Dermis blood vessel endothelial cell (primary cell): Measurements from ENCODE around the gene DEF6. TPM values are rescaled to one million over a fixed set of nuclear protein-coding genes. Genes with fewer than 3 reads are reported as not detected.

ENCODE experiments used
- DNase-seq: peaks from one replicate; pipeline ENCODE4 v3.0.0; 2010
- total RNA-seq: library from RNA; depleted of rRNA; stranded (reverse); fragments of >200 nt; gene quantifications from 2 replicates; pipeline ENCODE4 v1.2.3, GENCODE V29; 2014

Gene DEF6
- 0.88 and 1.0 TPM in 2 replicates for total RNA-seq

- DNase-seq: peak; percentile 91
Observed at GRCh38 chr6:35297601-35298481, at the start of gene DEF6. Gene DEF6 (plus strand): TSS chr6:35297818. CDS start chr6:35297857, 39 bp downstream.

- no peak for DNase-seq
Observed at GRCh38 chr6:35248300-35248699, 49.3 kb upstream of the DEF6 start.

GRCh38 chr6:35248965-35249364, 48.7 kb upstream of the DEF6 start:
- no peak for DNase-seq

- no peak for DNase-seq
Observed at GRCh38 chr6:35251949-35252348, 45.7 kb upstream of the DEF6 start.

GRCh38 chr6:35253249-35253648, 44.4 kb upstream of the DEF6 start:
- no peak for DNase-seq

GRCh38 chr6:35258336-35258735, 39.3 kb upstream of the DEF6 start:
- no peak for DNase-seq

- DNase-seq: peak; percentile 69
Observed at GRCh38 chr6:35258858-35259193, 38.8 kb upstream of the DEF6 start.

GRCh38 chr6:35259194-35259947, 38.2 kb upstream of the DEF6 start, which contains the start of gene ZNF76:
Gene ZNF76 (plus strand): TSS chr6:35259735. CDS start chr6:35281152, 21,417 bp downstream.
- peak; percentile 96 for DNase-seq

GRCh38 chr6:35259948-35260590, 37.5 kb upstream of the DEF6 start:
- DNase-seq: peak; percentile 60

- DNase-seq: no peak
Observed at GRCh38 chr6:35260591-35261570, 36.7 kb upstream of the DEF6 start.

- DNase-seq: no peak
Observed at GRCh38 chr6:35262596-35262995, 35.0 kb upstream of the DEF6 start.

- DNase-seq: no peak
Observed at GRCh38 chr6:35264550-35265274, 32.9 kb upstream of the DEF6 start.

GRCh38 chr6:35265523-35265922, 32.1 kb upstream of the DEF6 start:
- DNase-seq: no peak

GRCh38 chr6:35267446-35267845, 30.2 kb upstream of the DEF6 start:
- DNase-seq: no peak

- no peak for DNase-seq
Observed at GRCh38 chr6:35267897-35268296, 29.7 kb upstream of the DEF6 start.

GRCh38 chr6:35272005-35272404, 25.6 kb upstream of the DEF6 start:
- no peak for DNase-seq

GRCh38 chr6:35273822-35274559, 23.6 kb upstream of the DEF6 start:
- no peak for DNase-seq

- no peak for DNase-seq
Observed at GRCh38 chr6:35275744-35276260, 21.8 kb upstream of the DEF6 start.

- DNase-seq: no peak
Observed at GRCh38 chr6:35278708-35279107, 18.9 kb upstream of the DEF6 start.

- DNase-seq: peak; percentile 66
Observed at GRCh38 chr6:35280903-35281302, 16.7 kb upstream of the DEF6 start.
